Testis (tissue), 3 donors: ENCODE results near the gene SHLD1. TPM values are rescaled to one million over a fixed set of nuclear protein-coding genes. Genes with fewer than 3 reads are reported as not detected.

Source experiments
- DNase-seq: peaks from one replicate; pipeline ENCODE4 v3.0.0-alpha.2; 2019
- H3K27ac ChIP-seq, 2 donors: fragments of 200-600 bp; sonication (generic); one replicate each; pipeline ENCODE4 v1.5.1; 2019
- H3K27me3 ChIP-seq: fragments of 200-600 bp; sonication (generic); one replicate; pipeline ENCODE4 v1.5.1; 2019
- H3K36me3 ChIP-seq: fragments of 200-600 bp; sonication (generic); one replicate; pipeline ENCODE4 v1.5.1; 2017; ENCODE audit warnings: low read depth; ENCODE audit errors: missing control alignments
- H3K4me1 ChIP-seq: fragments of 200-600 bp; sonication (generic); one replicate; pipeline ENCODE4 v1.5.1; 2019
- H3K4me3 ChIP-seq, 2 donors: fragments of 200-600 bp; sonication (generic); one replicate each; pipeline ENCODE4 v1.5.1; 2017 to 2019
- H3K9me3 ChIP-seq: fragments of 200-600 bp; sonication (generic); one replicate; pipeline ENCODE4 v1.5.1; 2017
- POLR2A ChIP-seq: fragments of 450-650 bp; IDR thresholded peaks from one replicate; pipeline ENCODE4 v1.6.1; 2017; ENCODE audit warnings: antibody characterized with exemption, mild to moderate bottlenecking, moderate library complexity
- WGBS, 2 donors: methylation state at CpG; one replicate each; pipeline ENCODE4 v1.1.5; 2018; 5-methylcytosine and 5-hydroxymethylcytosine counted together
- intact Hi-C: fragments of 100-400 bp; cut with DNase I; formaldehyde crosslinking; loops from one replicate; pipeline ENCODE4 v1.15.1; 2023; ENCODE audit warnings: low total_unique reads
- polyA plus RNA-seq: library from polyadenylated mRNA; stranded (reverse); fragments of 350-450 nt; fragmentation: Illumina TruSeq; extraction: RNeasy Lipid Tissue Mini Kit (QIAGEN cat#74804); gene quantifications from one replicate; pipeline ENCODE4 v1.2.3, GENCODE V29; 2014; ENCODE audit warnings: low read depth, low replicate concordance; ENCODE audit not compliant: insufficient read depth
- total RNA-seq, 2 donors: library from RNA; depleted of rRNA; stranded (reverse); fragments of >200 nt; gene quantifications; one replicate each; pipeline ENCODE4 v1.2.3, GENCODE V29; 2016
- TF ChIP-seq, protein P1 (sequence below), 3 experiments: fragments of 450-650 bp in 2 of 3; fragments of 200-600 bp in 1 of 3; sonication (generic) in 1 of 3; IDR thresholded peaks; one replicate each; pipeline ENCODE4 v1.5.1; 2016 to 2019; ENCODE audit warnings: antibody characterized with exemption in 3 of 3, mild to moderate bottlenecking in 2 of 3, moderate library complexity in 1 of 3

SHLD1 gene
- total and polyA plus RNA-seq, 3 donors from 2014 or later: 2.2 to 6.0 (median 5.4) TPM

DNA sequence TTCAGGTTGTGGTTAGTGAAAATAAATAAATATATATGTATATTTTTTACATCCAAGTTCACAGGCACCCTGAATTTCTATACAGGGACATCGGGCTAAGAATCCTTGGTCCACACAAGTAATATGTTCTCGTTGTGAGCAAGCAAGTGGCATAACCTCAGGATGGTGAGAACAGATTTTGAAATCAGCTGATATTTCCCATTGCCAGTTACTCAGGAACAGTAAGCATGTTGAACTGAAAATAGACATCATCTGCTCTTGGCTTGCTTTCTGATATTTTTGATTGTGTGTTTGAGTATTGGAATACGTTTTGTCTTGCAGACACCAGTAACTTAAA, 112.5 kb downstream of the SHLD1 start:
- H3K36me3 ChIP-seq: no peaks in the 10 kb centered on the region
- intact Hi-C loops: no loop called here
- TF ChIP-seq, protein P1, sequence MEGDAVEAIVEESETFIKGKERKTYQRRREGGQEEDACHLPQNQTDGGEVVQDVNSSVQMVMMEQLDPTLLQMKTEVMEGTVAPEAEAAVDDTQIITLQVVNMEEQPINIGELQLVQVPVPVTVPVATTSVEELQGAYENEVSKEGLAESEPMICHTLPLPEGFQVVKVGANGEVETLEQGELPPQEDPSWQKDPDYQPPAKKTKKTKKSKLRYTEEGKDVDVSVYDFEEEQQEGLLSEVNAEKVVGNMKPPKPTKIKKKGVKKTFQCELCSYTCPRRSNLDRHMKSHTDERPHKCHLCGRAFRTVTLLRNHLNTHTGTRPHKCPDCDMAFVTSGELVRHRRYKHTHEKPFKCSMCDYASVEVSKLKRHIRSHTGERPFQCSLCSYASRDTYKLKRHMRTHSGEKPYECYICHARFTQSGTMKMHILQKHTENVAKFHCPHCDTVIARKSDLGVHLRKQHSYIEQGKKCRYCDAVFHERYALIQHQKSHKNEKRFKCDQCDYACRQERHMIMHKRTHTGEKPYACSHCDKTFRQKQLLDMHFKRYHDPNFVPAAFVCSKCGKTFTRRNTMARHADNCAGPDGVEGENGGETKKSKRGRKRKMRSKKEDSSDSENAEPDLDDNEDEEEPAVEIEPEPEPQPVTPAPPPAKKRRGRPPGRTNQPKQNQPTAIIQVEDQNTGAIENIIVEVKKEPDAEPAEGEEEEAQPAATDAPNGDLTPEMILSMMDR (IDR thresholded peaks at IDR 0.05): no peak
- TF ChIP-seq POLR2A: no peak
- no peak overlapping the region for H3K4me3 ChIP-seq
- H3K27me3 ChIP-seq: no peaks in the 10 kb centered on the region
- DNase-seq: no peak
- peaks cover 5% of the 10 kb centered on the region for H3K4me1 ChIP-seq
- no peak overlapping the region for H3K27ac ChIP-seq
- no peaks in the 10 kb centered on the region for H3K9me3 ChIP-seq
- 29 to 45% methylated on average over 3 of the region's 3 CpGs for WGBS, 2 donors

DNA sequence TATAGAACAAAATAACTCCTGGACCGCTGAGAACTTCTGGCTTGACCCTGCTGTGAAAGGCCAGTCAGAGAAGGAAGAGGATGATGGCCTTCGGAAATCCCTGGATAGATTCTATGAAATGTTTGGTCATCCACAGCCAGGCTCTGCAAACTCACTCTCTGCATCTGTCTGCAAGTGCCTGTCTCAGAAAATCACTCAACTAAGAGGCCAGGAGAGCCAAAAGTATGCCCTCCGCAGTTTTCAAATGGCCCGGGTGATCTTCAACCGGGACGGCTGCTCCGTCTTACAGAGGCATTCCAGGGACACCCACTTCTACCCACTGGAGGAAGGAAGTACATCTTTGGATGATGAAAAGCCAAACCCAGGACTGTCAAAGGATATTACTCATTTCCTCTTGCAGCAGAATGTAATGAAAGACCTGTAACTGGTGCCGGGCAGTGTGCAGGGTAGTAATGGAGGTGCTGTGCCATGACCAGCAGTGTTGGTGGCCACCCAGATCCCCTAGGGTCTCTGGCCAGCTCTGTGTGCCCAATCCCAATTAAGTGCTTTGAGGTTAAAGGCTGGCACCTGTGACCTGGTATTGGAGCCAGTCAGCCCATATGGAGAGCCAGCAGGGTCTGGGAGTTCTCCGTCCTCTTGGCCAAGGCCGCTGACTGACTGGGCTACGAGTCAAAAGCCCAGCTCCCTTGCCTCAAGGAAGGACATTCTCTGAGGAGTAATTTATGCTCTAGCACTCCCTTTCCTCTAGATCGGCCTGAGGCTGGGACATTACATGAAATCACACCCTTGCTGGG, 113.0 kb downstream of the SHLD1 start:
- H3K9me3 ChIP-seq: no peaks in the 10 kb centered on the region
- H3K27ac ChIP-seq: no peak overlapping the region
- no peak for TF ChIP-seq POLR2A
- TF ChIP-seq, protein P1 (IDR thresholded peaks at IDR 0.05): no peak
- peaks cover 5% of the 10 kb centered on the region for H3K4me1 ChIP-seq
- peak; percentile 23 for DNase-seq
- no peaks in the 10 kb centered on the region for H3K27me3 ChIP-seq
- 54 to 62% methylated on average over 9 to 12 of the region's 12 CpGs for WGBS, 2 donors
- no peaks in the 10 kb centered on the region for H3K36me3 ChIP-seq
- intact Hi-C loops: no loop called here
- no peak overlapping the region for H3K4me3 ChIP-seq

DNA sequence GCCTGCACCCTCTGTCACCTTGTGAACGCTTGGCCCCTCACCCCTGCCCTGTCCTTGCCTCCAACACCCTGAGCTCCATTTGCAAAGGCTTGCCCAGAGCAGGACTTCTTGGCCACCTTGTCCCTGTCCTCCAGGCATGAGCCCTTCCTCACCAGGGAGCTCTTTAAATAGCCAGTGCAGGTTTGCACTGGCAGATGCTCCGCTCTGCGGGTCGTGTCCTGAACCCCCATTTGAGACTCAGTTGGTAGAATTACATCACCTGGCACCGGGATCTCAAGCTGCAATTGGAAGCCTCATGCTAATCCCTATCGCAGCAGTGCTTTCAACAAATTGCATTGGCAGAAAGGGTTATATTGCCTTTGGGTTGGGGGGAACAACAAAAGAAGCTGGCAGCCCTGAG, 114.2 kb downstream of the SHLD1 start:
- no peaks in the 10 kb centered on the region for H3K9me3 ChIP-seq
- peaks cover 5% of the 10 kb centered on the region for H3K4me1 ChIP-seq
- no peak overlapping the region for H3K27ac ChIP-seq
- H3K4me3 ChIP-seq: no peak overlapping the region
- H3K27me3 ChIP-seq: no peaks in the 10 kb centered on the region
- H3K36me3 ChIP-seq: no peaks in the 10 kb centered on the region
- WGBS, 2 donors: 81 to 87% methylated on average over 2 to 6 of the region's 6 CpGs
- intact Hi-C loops: no loop called here
- DNase-seq: no peak
- TF ChIP-seq, protein P1 (IDR thresholded peaks at IDR 0.05): no peak
- no peak for TF ChIP-seq POLR2A

DNA sequence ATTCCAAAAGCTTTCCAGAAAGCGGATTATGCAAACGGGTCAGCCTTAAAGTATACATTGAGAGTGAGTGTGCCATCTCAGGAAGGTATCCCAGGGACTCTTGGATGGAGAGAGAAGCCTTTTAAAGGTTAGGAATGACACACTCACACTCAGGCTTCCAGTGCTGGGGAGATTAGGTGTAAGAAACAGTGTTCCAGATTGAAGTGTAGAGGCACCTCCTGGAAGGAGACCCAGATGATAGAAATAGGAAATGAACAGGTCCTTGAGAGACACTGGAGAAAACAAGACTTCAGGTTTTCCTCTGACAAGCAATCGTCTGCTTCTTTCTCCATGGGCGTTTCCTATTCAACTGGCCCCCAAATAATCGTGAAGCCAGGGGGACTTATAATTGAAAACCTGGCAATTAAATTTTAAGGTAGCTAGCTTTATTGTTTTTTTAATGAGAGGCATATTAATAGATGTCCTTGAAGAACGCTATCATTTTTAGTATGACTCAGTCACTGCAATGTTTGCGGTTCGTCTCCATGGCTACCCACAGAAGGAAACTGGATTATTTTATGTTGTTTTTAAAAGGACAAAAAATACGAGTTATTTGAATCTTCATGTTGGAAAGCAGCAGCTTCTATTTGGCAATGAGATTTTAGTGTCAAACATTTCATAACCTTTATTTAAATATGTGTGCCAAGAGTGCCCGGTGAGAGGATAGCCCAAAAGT, 114.8 kb downstream of the SHLD1 start:
- Histone ChIP-seq H3K27me3 (no peaks in the 10 kb centered on the region), H3K4me1 (peaks cover 5% of the 10 kb centered on the region), H3K27ac (no peak overlapping the region), H3K9me3 (no peaks in the 10 kb centered on the region), H3K36me3 (no peaks in the 10 kb centered on the region), H3K4me3 (no peak overlapping the region)
- WGBS, 2 donors: 48 to 51% methylated on average over 10 of the region's 10 CpGs
- DNase-seq: no peak
- TF ChIP-seq, protein P1 (IDR thresholded peaks at IDR 0.05): no peak
- no peak for TF ChIP-seq POLR2A
- intact Hi-C loops: no loop called here
